PC-3 (cell line): ENCODE results near the gene FRMPD2.

Source experiments
- EZH2 ChIP-seq: fragments of 300-600 bp; sonication (generic); IDR thresholded peaks from one replicate; pipeline ENCODE4 v1.6.1; 2017; ENCODE audit warnings: antibody characterized with exemption, mild to moderate bottlenecking, low read length; ENCODE audit not compliant: unreplicated experiment
- EZH2phosphoT487 ChIP-seq: fragments of 300-600 bp; sonication (generic); IDR thresholded peaks from 2 replicates; pipeline ENCODE4 v1.6.1; 2018; ENCODE audit warnings: mild to moderate bottlenecking, antibody characterized with exemption, low read length, borderline replicate concordance
- TF ChIP-seq, protein P1 (sequence below): fragments of 300-600 bp; sonication (generic); conservative IDR thresholded peaks from 2 replicates; pipeline ENCODE4 v1.5.1; 2017; ENCODE audit warnings: antibody characterized with exemption, low read depth, mild to moderate bottlenecking, low read length

DNA sequence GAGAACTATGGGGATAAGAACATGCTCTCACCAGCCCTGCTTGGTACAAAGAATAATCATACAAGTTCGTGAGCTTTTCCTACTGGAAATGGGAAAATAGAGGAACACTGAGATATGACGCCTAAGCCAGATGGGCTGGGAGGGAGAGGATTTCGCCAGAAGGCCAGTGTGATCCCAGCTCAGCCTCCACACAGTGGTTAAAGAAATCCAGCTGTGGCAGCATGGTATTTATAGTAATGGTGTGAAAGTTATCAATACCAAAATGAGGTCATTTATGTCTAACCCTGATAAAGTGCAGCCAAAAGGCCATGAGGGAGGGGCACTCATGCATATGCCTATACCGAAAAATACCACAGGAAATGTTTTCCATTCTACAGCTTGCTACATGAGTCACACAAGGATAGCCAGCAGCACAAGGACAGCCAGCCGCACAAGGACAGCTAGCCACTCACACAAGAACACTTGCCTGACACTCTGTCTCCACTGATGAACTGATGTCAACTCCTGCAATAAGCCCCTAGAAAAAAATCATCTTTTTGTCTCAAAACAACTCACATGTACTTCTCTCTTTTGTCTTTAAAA is 49.4 kb downstream of the FRMPD2 start:
- TF ChIP-seq, protein P1, sequence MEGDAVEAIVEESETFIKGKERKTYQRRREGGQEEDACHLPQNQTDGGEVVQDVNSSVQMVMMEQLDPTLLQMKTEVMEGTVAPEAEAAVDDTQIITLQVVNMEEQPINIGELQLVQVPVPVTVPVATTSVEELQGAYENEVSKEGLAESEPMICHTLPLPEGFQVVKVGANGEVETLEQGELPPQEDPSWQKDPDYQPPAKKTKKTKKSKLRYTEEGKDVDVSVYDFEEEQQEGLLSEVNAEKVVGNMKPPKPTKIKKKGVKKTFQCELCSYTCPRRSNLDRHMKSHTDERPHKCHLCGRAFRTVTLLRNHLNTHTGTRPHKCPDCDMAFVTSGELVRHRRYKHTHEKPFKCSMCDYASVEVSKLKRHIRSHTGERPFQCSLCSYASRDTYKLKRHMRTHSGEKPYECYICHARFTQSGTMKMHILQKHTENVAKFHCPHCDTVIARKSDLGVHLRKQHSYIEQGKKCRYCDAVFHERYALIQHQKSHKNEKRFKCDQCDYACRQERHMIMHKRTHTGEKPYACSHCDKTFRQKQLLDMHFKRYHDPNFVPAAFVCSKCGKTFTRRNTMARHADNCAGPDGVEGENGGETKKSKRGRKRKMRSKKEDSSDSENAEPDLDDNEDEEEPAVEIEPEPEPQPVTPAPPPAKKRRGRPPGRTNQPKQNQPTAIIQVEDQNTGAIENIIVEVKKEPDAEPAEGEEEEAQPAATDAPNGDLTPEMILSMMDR: no peak
- TF ChIP-seq EZH2phosphoT487 (no peak), EZH2 (no peak)
